PC-3 (cell line): ENCODE data around the gene UGT1A10.

Experiments
- CTCF ChIP-seq: fragments of 300-600 bp; sonication (generic); conservative IDR thresholded peaks from 2 replicates; pipeline ENCODE4 v1.5.1; 2017; ENCODE audit warnings: antibody characterized with exemption, low read depth, mild to moderate bottlenecking, low read length
- EZH2 ChIP-seq: fragments of 300-600 bp; sonication (generic); IDR thresholded peaks from one replicate; pipeline ENCODE4 v1.6.1; 2017; ENCODE audit warnings: antibody characterized with exemption, mild to moderate bottlenecking, low read length; ENCODE audit not compliant: unreplicated experiment
- EZH2phosphoT487 ChIP-seq: fragments of 300-600 bp; sonication (generic); IDR thresholded peaks from 2 replicates; pipeline ENCODE4 v1.6.1; 2018; ENCODE audit warnings: mild to moderate bottlenecking, antibody characterized with exemption, low read length, borderline replicate concordance

DNA sequence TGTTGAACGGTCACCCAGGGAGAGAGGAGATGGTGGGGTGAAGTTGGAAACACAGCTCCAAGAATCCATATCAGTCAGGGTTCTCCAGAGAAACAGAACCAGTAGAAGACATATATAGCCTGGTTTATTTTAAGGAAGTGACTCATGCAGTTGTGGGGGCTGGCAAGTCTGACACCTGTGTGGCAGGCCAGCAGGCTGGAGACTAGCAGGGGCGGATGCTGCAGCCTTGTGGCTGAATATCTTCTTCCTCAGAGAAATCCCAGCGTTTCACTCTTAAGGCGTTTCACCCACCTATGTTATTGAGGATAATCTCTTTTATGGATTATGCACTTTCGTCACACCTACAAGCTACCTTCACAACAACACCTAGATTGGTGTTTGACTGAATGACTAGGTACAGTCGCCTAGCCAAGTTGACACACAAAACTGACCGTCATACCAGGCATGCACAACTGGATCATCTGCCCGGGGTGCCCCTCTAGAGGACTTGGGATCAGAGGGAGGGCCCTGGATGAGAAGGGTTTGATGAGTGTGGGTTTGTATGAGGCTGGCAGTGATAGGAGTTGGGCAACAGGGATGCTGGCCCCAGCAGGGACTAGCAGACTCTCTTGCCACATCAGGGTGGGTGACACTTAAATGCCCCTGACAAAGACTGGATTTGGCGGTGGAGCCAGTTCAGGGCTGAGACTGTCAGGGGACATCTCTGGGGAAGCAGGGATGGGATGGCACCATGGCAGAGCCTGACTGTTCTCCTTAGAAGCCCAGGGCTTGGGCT lies 165.3 kb downstream of the UGT1A10 start:
- TF ChIP-seq EZH2 (no peak), CTCF (no peak), EZH2phosphoT487 (no peak)
